Endothelial cell of umbilical vein (primary cell): ENCODE measurements around the gene NMRAL1. TPM values are rescaled to one million over a fixed set of nuclear protein-coding genes. Genes with fewer than 3 reads are reported as not detected.

Source experiments
- BruUV-seq: library from RNA; stranded (reverse); fragments of 400-500 nt; replicated peaks from 2 replicates; lab custom pipeline; 2021; lab: Mats Ljungman, UMichigan
- CTCF ChIA-PET: fragments of 300-600, 350-600 bp; sonication (Branson Sonifier 250); formaldehyde crosslinking; loops from one replicate; lab custom pipeline; 2021; ENCODE audit warnings: antibody characterized with exemption, inconsistent platforms; lab: Charles Lee
- POLR2A ChIA-PET: fragments of 300-600, 350-600 bp; sonication (Branson Sonifier 250); formaldehyde crosslinking; loops from one replicate; lab custom pipeline; 2021; ENCODE audit warnings: antibody characterized with exemption, inconsistent platforms; lab: Charles Lee
- DNase-seq: peaks from one replicate; pipeline ENCODE4 v3.0.0-alpha.2; 2011; ENCODE audit warnings: low read depth, low spot score
- FAIRE-seq: peaks from 2 replicates; lab custom pipeline; 2011; peaks lifted over from hg19 to GRCh38; lab: Jason Lieb, UNC
- H2AFZ ChIP-seq: 2 replicates; pipeline ENCODE4 v1.6.0; 2012; ENCODE audit warnings: low read depth, low read length, control low read depth, inconsistent platforms
- H3K27ac ChIP-seq: 2 replicates; pipeline ENCODE4 v1.5.1; 2011; ENCODE audit warnings: low read depth, mild to moderate bottlenecking, control low read depth, low read length, moderate library complexity; ENCODE audit not compliant: insufficient read depth
- H3K27me3 ChIP-seq, 2 experiments: 2 replicates each; pipeline versions ENCODE4 v1.6.0 to v1.6.1; 2011; ENCODE audit warnings: low read length in 2 of 2, mixed read lengths in 1 of 2; ENCODE audit not compliant: control insufficient read depth in 2 of 2, insufficient read depth in 2 of 2
- H3K36me3 ChIP-seq, 2 experiments: 2 replicates in 1 of 2; 3 replicates in 1 of 2; pipeline ENCODE4 v1.5.1; 2011; ENCODE audit warnings: low read length in 2 of 2, mild to moderate bottlenecking in 1 of 2, moderate library complexity in 1 of 2; ENCODE audit not compliant: control insufficient read depth in 2 of 2, insufficient read depth in 2 of 2; ENCODE audit errors: extremely low read depth in 1 of 2
- H3K4me1 ChIP-seq: 3 replicates; pipeline ENCODE4 v1.5.1; 2011; ENCODE audit warnings: mild to moderate bottlenecking, low read length; ENCODE audit not compliant: control insufficient read depth, insufficient read depth; ENCODE audit errors: extremely low read depth
- H3K4me2 ChIP-seq: 2 replicates; pipeline ENCODE4 v1.6.1; 2011; ENCODE audit warnings: low read length, control low read depth, mixed read lengths; ENCODE audit not compliant: insufficient read depth
- H3K4me3 ChIP-seq, 3 experiments: fragments of 200-600 bp in 1 of 3; sonication (generic), shearing (Covaris generic) in 1 of 3; replicated peaks in 1 of 3; 2 replicates each; pipeline ENCODE4 v1.5.1; 2011 to 2016; ENCODE audit warnings: control low read depth in 3 of 3, low read length in 3 of 3, mild to moderate bottlenecking in 2 of 3, inconsistent platforms in 1 of 3, low read depth in 1 of 3, moderate library complexity in 1 of 3; ENCODE audit not compliant: insufficient read depth in 1 of 3
- H3K79me2 ChIP-seq: 2 replicates; pipeline ENCODE4 v1.6.0; 2012; ENCODE audit warnings: low read length, inconsistent platforms; ENCODE audit not compliant: control insufficient read depth, insufficient read depth
- H3K9ac ChIP-seq: replicated peaks from 2 replicates; pipeline ENCODE3; 2011; ENCODE audit warnings: low read length, control low read depth; ENCODE audit not compliant: insufficient read depth; ENCODE audit errors: extremely low read depth
- H3K9me1 ChIP-seq: replicated peaks from 3 replicates; pipeline ENCODE4 v1.6.0; 2011; ENCODE audit warnings: mild to moderate bottlenecking, low read length; ENCODE audit not compliant: control insufficient read depth, insufficient read depth; ENCODE audit errors: extremely low read depth
- H3K9me3 ChIP-seq: replicated peaks from 2 replicates; pipeline ENCODE4 v1.5.1; 2012; ENCODE audit warnings: low read length, inconsistent platforms; ENCODE audit not compliant: control insufficient read depth, insufficient read depth
- H4K20me1 ChIP-seq: replicated peaks from 2 replicates; pipeline ENCODE3; 2011; ENCODE audit warnings: mild to moderate bottlenecking, low read length; ENCODE audit not compliant: control insufficient read depth, insufficient read depth; ENCODE audit errors: extremely low read depth
- CTCF ChIP-seq, 2 donors: IDR thresholded peaks; 1 replicate in 1 of 2; 2 replicates in 1 of 2; pipeline ENCODE4 v1.5.1; 2011; ENCODE audit warnings: low read length in 2 of 2, mild to moderate bottlenecking in 2 of 2, moderate library complexity in 2 of 2, control low read depth in 1 of 2, inconsistent platforms in 1 of 2, low read depth in 1 of 2; ENCODE audit not compliant: insufficient read depth in 1 of 2; ENCODE audit errors: extremely low read depth in 1 of 2
- EZH2 ChIP-seq: IDR thresholded peaks from 2 replicates; pipeline ENCODE4 v1.6.1; 2012; ENCODE audit warnings: borderline replicate concordance, low read depth, mild to moderate bottlenecking, moderate library complexity, low read length, inconsistent platforms; ENCODE audit not compliant: severe bottlenecking
- FOS ChIP-seq: IDR thresholded peaks from 2 replicates; pipeline ENCODE4 v1.6.1; 2011; ENCODE audit warnings: mild to moderate bottlenecking, low read length, moderate library complexity, borderline replicate concordance; ENCODE audit not compliant: insufficient read depth
- GATA2 ChIP-seq: IDR thresholded peaks from 2 replicates; pipeline ENCODE4 v1.7.0; 2011; ENCODE audit warnings: low read depth, mild to moderate bottlenecking, moderate library complexity, mixed read lengths, low read length; ENCODE audit not compliant: insufficient read length, insufficient read depth
- JUN ChIP-seq: IDR thresholded peaks from 2 replicates; pipeline ENCODE4 v1.6.1; 2011; ENCODE audit warnings: borderline replicate concordance, low read depth; ENCODE audit not compliant: insufficient read length, insufficient read depth
- MAX ChIP-seq: IDR thresholded peaks from 2 replicates; pipeline ENCODE4 v1.6.1; 2011; ENCODE audit not compliant: insufficient read depth, insufficient read length
- MYC ChIP-seq: IDR thresholded peaks from one replicate; pipeline ENCODE4 v1.6.1; 2011; ENCODE audit warnings: mild to moderate bottlenecking, low read depth, low read length
- POLR2A ChIP-seq: IDR thresholded peaks from 2 replicates; pipeline ENCODE4 v1.6.1; 2012; ENCODE audit warnings: low read depth, mild to moderate bottlenecking, control low read depth, low read length
- POLR2AphosphoS5 ChIP-seq: IDR thresholded peaks from 2 replicates; pipeline ENCODE4 v1.6.1; 2012; ENCODE audit warnings: low read depth, mild to moderate bottlenecking, control low read depth, low read length, moderate library complexity; ENCODE audit not compliant: insufficient read depth
- dilution Hi-C: fragments of 300-500 bp; cut with MboI; formaldehyde crosslinking; loops from one replicate; pipeline ENCODE4 v1.15.0; 2019; ENCODE audit warnings: low sequenced_read_pairs; ENCODE audit not compliant: extremely low pct_ligation_motif_present
- intact Hi-C: fragments of 100-400 bp; cut with micrococcal nuclease; formaldehyde crosslinking; loops from one replicate; pipeline ENCODE4 v1.10.0; 2022
- polyA plus RNA-seq, 4 experiments: library from polyadenylated mRNA; depleted of rRNA in 3 of 4; stranded (reverse) in 3 of 4; unstranded in 1 of 4; fragments of >200 nt; gene quantifications; 2 replicates each; pipeline versions ENCODE4 v1.2.1 to v1.2.3, GENCODE V29; 2011 to 2012; ENCODE audit warnings: missing spikeins in 1 of 4
- total RNA-seq: library from RNA; stranded (reverse); gene quantifications from 2 replicates; pipeline ENCODE4 v1.2.3, GENCODE V29; 2021

NMRAL1 gene
- total and polyA plus RNA-seq, 2 donors (not counting 3 experiments of a cell fraction or from before 2014, with no cell fraction given), result 48.0 to 84.4 TPM

- dilution Hi-C loops, result no loop called here
- Histone ChIP-seq H3K4me2 (no peak overlapping the region), H3K79me2 (peaks cover 37% of the 10 kb centered on the region), H3K4me1 (peaks cover 11% of the 10 kb centered on the region), H4K20me1 (no peaks in the 10 kb centered on the region), H3K9me3 (no peaks in the 10 kb centered on the region), H3K27ac (no peak overlapping the region), H3K36me3 (peaks cover 3 to 5% of the 10 kb centered on the region in 2 experiments), H3K4me3 (no peak overlapping the region), H2AFZ (no peak overlapping the region), H3K9me1 (no peaks in the 10 kb centered on the region), H3K27me3 (no peaks in the 10 kb centered on the region), H3K9ac (no peak overlapping the region)
- no TSS peak for BruUV-seq
- intact Hi-C loops, result no loop called here
- DNase-seq (no peak), FAIRE-seq (no peak)
- TF ChIP-seq GATA2, result no peak
- TF ChIP-seq POLR2A, result no peak
- TF ChIP-seq CTCF (IDR thresholded peaks at IDR 0.05; ENCODE audit: extremely low read depth in 1 of 2, insufficient read depth in 1 of 2, low read depth in 1 of 2, low read length in 2 of 2), result no peak
- no peak for TF ChIP-seq POLR2AphosphoS5
- no peak for TF ChIP-seq MAX
- TF ChIP-seq JUN, result no peak
- TF ChIP-seq FOS, result no peak
- no peak for TF ChIP-seq EZH2
- no peak for TF ChIP-seq MYC
- ChIA-PET CTCF (no interaction called here), POLR2A (no interaction called here)
Observed at GRCh38 chr16:4431023-4431422, 43.4 kb downstream of the NMRAL1 start.
